ENCODE measurements around the gene FIGN. TPM values are rescaled to one million over a fixed set of nuclear protein-coding genes. Genes with fewer than 3 reads are reported as not detected.

Gene FIGN
- total and polyA plus RNA-seq, 7 donors, result 0.08 to 3.0 (median 1.2) TPM

DNA sequence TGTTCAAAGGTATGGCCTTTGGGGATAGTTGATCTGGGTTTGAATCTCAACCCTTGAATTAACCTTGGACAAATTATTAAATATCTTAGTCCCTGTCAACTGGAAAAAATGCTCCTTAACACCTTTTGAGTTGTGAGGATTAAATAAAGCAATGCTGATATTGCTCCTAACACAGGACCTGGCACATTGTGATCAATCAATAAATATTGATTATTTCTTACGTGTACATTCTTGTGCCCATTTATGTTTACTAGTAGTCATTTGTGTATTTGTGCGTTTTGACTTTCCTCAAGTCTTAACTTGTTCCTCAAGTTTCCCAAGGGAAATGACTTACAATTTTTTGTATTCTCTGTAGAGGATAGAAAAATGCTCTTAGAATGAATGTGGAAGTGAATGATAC is 19.6 kb upstream of the FIGN start:
- H3K27ac ChIP-seq, result no peak overlapping the region
- ATAC-seq (no peak), DNase-seq (no peak)
- whole genome bisulfite sequencing, 3 donors, result 85 to 89% (median 89%) methylated on average over 2 of the region's 2 CpGs
- no peaks in the 10 kb centered on the region for H3K9me3 ChIP-seq
- no peak overlapping the region for H3K4me3 ChIP-seq
- H3K36me3 ChIP-seq (ENCODE audit: insufficient read depth in 1 of 2, low read depth in 1 of 2), result no peaks in the 10 kb centered on the region
- intact Hi-C loops (cut with DNase I), result no loop called here
- H3K4me1 ChIP-seq, result no peaks in the 10 kb centered on the region
- TF ChIP-seq, protein P1, sequence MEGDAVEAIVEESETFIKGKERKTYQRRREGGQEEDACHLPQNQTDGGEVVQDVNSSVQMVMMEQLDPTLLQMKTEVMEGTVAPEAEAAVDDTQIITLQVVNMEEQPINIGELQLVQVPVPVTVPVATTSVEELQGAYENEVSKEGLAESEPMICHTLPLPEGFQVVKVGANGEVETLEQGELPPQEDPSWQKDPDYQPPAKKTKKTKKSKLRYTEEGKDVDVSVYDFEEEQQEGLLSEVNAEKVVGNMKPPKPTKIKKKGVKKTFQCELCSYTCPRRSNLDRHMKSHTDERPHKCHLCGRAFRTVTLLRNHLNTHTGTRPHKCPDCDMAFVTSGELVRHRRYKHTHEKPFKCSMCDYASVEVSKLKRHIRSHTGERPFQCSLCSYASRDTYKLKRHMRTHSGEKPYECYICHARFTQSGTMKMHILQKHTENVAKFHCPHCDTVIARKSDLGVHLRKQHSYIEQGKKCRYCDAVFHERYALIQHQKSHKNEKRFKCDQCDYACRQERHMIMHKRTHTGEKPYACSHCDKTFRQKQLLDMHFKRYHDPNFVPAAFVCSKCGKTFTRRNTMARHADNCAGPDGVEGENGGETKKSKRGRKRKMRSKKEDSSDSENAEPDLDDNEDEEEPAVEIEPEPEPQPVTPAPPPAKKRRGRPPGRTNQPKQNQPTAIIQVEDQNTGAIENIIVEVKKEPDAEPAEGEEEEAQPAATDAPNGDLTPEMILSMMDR (IDR thresholded peaks at IDR 0.05), result no peak
- no peaks in the 10 kb centered on the region for H3K27me3 ChIP-seq (ENCODE audit: insufficient read depth in 3 of 3, low read length in 2 of 3)

DNA sequence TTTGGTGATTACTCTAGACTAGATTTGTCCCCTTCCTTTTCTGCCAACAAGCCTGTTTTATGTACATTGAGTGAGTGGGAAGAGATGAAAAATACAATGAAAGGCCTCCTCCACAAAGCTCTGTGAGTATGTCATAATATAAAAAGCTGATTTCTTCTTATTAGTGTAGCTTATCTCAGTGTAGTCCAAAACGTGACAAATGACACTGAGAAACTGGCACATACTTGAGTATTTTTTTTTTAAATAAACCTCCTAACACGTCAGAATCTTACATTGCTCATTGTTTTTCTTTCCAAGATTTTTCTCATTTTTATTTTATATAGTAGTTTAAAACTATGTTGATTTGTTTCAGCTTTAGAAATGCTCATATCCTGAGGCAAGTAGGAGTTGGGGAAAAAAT is 17.9 kb upstream of the FIGN start:
- Histone ChIP-seq H3K4me1 (no peaks in the 10 kb centered on the region), H3K4me3 (no peak overlapping the region), H3K27ac (no peak overlapping the region), H3K9me3 (no peaks in the 10 kb centered on the region), H3K27me3 (ENCODE audit: insufficient read depth in 3 of 3, low read length in 2 of 3) (no peaks in the 10 kb centered on the region), H3K36me3 (ENCODE audit: insufficient read depth in 1 of 2, low read depth in 1 of 2) (no peaks in the 10 kb centered on the region)
- intact Hi-C loops (cut with DNase I), result no loop called here
- DNase-seq, result no peak
- TF ChIP-seq, protein P1 (IDR thresholded peaks at IDR 0.05), result no peak
- 48 to 62% (median 60%) methylated on average over 2 of the region's 2 CpGs for WGBS, 3 donors
- ATAC-seq, result no peak

DNA sequence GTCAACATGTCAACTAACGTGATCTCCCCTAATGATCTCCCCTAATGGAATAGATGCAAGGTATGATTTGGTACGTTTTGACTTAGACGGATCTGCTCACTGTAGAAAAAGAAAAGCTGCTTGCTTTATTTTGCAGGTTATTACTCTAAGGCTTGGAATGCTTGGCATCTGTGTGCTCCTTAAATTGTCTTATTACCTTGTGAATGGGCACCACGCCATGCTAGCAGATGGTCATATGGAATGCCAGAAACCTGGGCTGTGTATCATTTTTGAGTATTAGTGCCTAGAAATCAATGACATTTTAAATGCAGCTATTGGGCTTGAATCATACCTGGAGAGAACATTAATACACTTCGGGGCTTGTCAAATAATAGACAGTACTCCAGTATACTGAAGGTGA is 16.5 kb upstream of the FIGN start:
- H3K27me3 ChIP-seq (ENCODE audit: insufficient read depth in 3 of 3, low read length in 2 of 3), result no peaks in the 10 kb centered on the region
- no peaks in the 10 kb centered on the region for H3K36me3 ChIP-seq (ENCODE audit: insufficient read depth in 1 of 2, low read depth in 1 of 2)
- H3K4me3 ChIP-seq, result no peak overlapping the region
- intact Hi-C loops (cut with DNase I), result no loop called here
- 83 to 91% (median 88%) methylated on average over 5 of the region's 5 CpGs for WGBS, 3 donors
- ATAC-seq, result no peak
- no peak overlapping the region for H3K27ac ChIP-seq
- no peaks in the 10 kb centered on the region for H3K4me1 ChIP-seq
- TF ChIP-seq, protein P1 (IDR thresholded peaks at IDR 0.05), result no peak
- no peaks in the 10 kb centered on the region for H3K9me3 ChIP-seq
- no peak for DNase-seq

DNA sequence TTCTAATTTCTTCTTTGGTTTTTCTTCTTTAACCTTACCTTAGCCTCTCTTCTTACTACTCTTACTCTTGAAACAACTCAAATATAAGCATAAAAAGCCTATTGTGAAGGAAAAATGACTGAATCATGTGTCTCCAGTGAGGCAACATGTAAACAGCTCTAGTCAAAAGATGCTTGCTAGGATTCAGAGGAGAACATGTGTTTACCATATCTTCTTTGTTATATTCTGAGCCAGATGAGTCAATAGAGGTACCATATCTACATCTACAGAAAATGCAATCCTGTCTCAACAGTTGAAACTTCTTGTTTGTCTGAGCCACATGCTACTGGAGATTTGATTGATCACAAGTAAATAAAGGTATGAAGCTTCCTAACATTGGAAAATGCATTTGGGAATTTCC is 15.9 kb upstream of the FIGN start:
- TF ChIP-seq, protein P1 (IDR thresholded peaks at IDR 0.05), result no peak
- ATAC-seq (no peak), DNase-seq (no peak)
- H3K36me3 ChIP-seq (ENCODE audit: insufficient read depth in 1 of 2, low read depth in 1 of 2), result no peaks in the 10 kb centered on the region
- no peaks in the 10 kb centered on the region for H3K9me3 ChIP-seq
- intact Hi-C loops (cut with DNase I), result no loop called here
- H3K27ac ChIP-seq, result no peak overlapping the region
- H3K4me1 ChIP-seq, result no peaks in the 10 kb centered on the region
- no peak overlapping the region for H3K4me3 ChIP-seq
- H3K27me3 ChIP-seq (ENCODE audit: insufficient read depth in 3 of 3, low read length in 2 of 3), result no peaks in the 10 kb centered on the region

DNA sequence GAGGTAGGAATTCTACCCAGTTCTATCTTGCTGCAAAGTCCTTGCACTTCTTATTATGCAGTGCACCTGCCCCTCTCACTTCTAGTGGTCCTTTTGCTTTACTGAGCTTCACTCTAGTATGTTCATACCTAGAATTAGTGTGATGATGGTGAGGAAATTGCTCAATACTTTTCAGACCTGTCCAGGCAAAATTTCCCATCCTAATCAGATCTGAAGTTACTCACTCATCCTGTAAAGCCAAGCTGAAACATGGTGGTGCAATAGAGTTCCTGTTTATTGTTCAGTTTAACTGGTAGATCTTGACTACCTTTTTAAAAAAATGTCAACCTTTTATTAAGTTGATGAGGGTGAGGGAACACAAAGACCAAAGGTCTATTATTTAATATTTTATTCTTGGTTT is 12.6 kb upstream of the FIGN start:
- Histone ChIP-seq H3K4me3 (no peak overlapping the region), H3K4me1 (no peaks in the 10 kb centered on the region), H3K36me3 (ENCODE audit: insufficient read depth in 1 of 2, low read depth in 1 of 2) (no peaks in the 10 kb centered on the region), H3K27me3 (ENCODE audit: insufficient read depth in 3 of 3, low read length in 2 of 3) (no peaks in the 10 kb centered on the region), H3K9me3 (no peaks in the 10 kb centered on the region), H3K27ac (no peak overlapping the region)
- TF ChIP-seq, protein P1 (IDR thresholded peaks at IDR 0.05), result no peak
- intact Hi-C loops (cut with DNase I), result no loop called here
- DNase-seq, result no peak
- no peak for ATAC-seq

Measured in psoas muscle (tissue), 8 donors.